HG02571 (cell line): Measurements from ENCODE around the gene MEGF6.

Experiments used
- ATAC-seq: cut with Tn5 transposase; IDR thresholded peaks from one replicate; pipeline ENCODE4 v1.9.1; 2021; ENCODE audit warnings: mild to moderate bottlenecking, moderate library complexity; ENCODE audit not compliant: unreplicated experiment

The MEGF6 gene

GRCh38 chr1:3544040-3544977, 67.0 kb downstream of the MEGF6 start:
- ATAC-seq, result no peak

GRCh38 chr1:3543076-3544039, 68.0 kb downstream of the MEGF6 start:
- ATAC-seq, result no peak

- ATAC-seq, result no peak
Observed at GRCh38 chr1:3542676-3543075, 68.6 kb downstream of the MEGF6 start.

- no peak for ATAC-seq
Observed at GRCh38 chr1:3541936-3542335, 69.4 kb downstream of the MEGF6 start.

- no peak for ATAC-seq
Observed at GRCh38 chr1:3541465-3541864, 69.8 kb downstream of the MEGF6 start.

- no peak for ATAC-seq
Observed at GRCh38 chr1:3540876-3541275, 70.4 kb downstream of the MEGF6 start.

GRCh38 chr1:3539707-3540425, 71.4 kb downstream of the MEGF6 start:
- no peak for ATAC-seq

- ATAC-seq, result no peak
Observed at GRCh38 chr1:3537359-3537758, 73.9 kb downstream of the MEGF6 start.

- ATAC-seq, result no peak
Observed at GRCh38 chr1:3536420-3537195, 74.7 kb downstream of the MEGF6 start.

GRCh38 chr1:3535732-3536131, 75.6 kb downstream of the MEGF6 start:
- no peak for ATAC-seq

- ATAC-seq, result no peak
Observed at GRCh38 chr1:3534803-3535637, 76.3 kb downstream of the MEGF6 start.

GRCh38 chr1:3533067-3534048, 78.0 kb downstream of the MEGF6 start:
- no peak for ATAC-seq

- ATAC-seq, result no peak
Observed at GRCh38 chr1:3531928-3532327, 79.4 kb downstream of the MEGF6 start.

GRCh38 chr1:3530926-3531818, 80.1 kb downstream of the MEGF6 start:
- no peak for ATAC-seq

- ATAC-seq, result no peak
Observed at GRCh38 chr1:3530086-3530925, 81.0 kb downstream of the MEGF6 start.

- no peak for ATAC-seq
Observed at GRCh38 chr1:3529099-3529729, 82.1 kb downstream of the MEGF6 start.
